MV-4-11 (cell line): ENCODE results near the gene TNFAIP8L1.

Experiments
- DNase-seq: peaks from one replicate; lab custom pipeline; 2025; lab: John Stamatoyannopoulos, UW

Gene TNFAIP8L1

GRCh38 chr19:4649392-4650047 lies 10.2 kb downstream of the TNFAIP8L1 start:
- no peak for DNase-seq

- DNase-seq = no peak
Measured at GRCh38 chr19:4650159-4650558, 10.8 kb downstream of the TNFAIP8L1 start.

- DNase-seq = no peak
Measured at GRCh38 chr19:4652075-4652474, 12.8 kb downstream of the TNFAIP8L1 start.

- no peak for DNase-seq
Measured at GRCh38 chr19:4653793-4654436, 14.6 kb downstream of the TNFAIP8L1 start.

DNA sequence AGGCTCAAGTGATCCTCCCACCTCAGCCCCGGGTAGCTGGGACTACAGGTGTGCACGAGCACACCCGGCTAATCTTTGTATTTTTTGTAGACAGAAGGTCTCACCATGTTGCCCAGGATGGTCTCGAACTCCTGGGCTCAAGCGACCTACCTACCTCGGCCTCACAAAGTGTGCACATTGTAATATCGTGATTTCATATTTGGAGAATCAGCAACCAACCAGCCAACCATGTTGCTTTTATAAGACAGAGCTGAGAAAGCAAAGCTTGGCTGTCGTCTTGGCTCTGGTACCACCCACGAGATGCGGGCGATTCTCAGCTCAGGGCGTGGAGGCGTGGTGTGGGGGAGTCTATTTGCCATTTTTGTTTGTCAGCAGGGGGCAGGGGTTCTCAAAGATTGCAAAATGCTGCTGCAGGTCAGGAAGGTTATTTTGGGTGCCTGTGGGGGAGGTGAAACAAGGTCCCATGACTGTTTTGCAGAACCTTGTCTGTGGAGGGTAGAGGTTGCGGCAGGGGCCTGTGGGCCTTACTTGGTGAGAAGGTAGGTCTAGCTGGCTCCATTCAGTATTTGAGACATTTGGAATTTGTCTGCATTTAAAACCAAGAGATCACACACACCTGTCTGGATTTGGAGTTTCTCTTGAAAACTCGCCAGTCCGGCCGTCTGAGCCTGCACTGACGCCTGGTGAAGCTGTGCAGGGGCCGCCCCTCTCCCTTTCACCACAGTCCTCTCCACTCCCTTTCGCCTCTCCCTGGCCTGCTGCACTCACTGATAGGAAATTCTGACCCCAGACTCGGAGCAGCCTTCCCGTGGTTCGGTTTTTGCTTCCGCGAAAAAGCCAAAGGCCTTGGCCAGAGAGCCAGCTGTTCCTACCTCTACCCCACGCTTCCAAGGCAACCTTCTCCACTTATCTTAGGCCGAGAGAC lies 15.4 kb downstream of the TNFAIP8L1 start:
- DNase-seq = peak; percentile 40

GRCh38 chr19:4656102-4656501 lies 16.8 kb downstream of the TNFAIP8L1 start:
- no peak for DNase-seq

GRCh38 chr19:4657262-4657661 lies 17.9 kb downstream of the TNFAIP8L1 start:
- DNase-seq = no peak

DNA sequence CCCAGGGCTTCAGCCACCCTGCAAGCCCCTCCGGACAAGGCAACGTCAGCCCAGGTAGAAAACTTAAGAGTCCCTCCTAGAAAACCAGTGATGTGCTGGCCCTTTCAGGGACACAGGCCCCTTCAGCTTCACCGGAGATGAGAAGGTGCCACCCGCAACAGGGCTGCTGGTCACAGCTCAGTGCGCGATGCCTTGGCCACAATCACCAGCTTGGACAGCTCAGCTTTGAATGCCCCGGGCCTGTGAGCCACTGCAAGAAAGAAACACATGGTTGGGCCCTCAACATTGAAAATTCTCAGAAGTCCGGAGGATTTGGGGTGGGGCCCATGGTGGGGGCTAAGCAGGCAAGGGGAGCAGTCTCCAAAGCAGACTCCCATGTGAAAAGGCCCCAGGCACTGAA lies 18.5 kb downstream of the TNFAIP8L1 start:
- no peak for DNase-seq

DNA sequence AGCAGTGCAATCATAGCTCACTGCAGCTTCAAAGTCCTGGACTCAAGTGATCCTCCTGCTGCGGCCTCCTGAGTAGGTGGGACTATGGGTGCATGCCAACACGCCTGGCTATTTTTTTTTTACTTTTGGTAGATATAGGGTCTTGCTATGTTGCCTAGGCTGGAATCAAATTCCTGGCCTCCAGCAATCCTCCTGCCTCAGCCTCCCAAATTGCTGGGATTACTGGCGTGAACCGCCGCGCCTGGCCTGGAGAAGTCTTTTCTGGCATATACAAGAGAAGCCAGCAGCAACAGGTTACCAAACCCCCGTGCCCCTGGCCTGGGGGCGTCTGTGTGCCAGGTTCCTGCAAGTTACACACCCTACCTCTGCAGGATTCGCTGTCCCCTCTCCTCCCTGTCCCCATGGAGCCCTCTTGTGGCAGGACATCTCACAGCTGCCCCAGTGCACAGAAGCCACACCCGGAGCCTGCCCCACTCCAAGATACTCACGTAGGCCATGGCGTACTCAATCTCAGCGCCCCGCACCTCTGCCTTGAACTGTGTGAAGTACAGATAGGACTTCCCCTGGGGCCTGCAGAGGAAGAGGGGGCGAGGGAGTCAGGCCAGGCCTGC lies 21.0 kb downstream of the TNFAIP8L1 start:
- DNase-seq = peak; percentile 49

DNA sequence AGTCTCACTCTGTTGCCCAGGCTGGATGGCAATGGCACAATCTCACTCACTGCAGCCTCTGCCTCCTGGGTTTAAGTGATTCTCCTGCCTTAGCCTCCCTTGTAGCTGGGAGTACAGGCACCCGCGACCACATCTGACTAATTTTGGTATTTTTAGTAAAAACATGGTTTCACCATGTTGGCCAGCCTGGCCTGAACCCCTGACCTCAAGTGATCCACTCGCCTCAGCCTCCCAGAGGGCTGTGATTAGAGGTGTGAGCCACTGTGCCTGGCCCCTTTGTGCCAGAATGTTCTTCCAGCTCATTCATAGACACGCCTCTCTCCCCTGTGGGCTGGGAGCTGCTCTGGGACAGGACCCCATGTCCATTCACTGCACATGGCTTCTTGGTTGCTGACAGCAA lies 21.7 kb downstream of the TNFAIP8L1 start:
- peak; percentile 60 for DNase-seq

DNA sequence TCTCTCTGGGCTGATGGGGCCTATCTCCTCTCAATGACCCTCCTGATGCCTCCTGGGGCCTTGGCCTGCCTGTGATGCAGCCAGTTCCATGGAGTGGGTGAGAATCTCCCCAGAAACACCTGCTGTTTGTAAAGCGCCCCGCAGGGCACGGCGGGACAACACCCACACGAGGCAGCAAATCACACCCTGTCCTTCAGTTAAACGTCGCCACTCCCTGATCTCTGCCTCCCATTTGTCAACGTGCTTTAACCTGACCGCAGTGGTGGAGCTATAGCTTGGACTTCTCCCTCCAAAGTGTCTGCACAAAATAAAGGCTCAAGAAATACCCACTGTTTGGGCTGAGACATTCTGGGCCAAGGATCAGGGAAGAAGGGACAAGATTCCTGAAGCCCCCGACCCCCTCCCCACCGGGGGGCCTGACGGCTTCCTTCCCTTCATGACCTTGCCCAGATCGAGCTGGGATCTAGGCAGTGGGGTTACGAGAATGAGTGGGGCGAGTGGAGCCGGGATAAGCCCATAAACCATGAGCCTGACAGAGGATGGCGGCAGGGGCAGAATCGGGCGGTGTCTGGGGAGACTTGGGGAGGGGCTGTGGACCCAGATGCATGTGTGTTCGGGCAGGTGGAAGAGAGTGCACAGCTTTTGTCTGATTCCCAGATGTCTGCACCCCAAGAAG lies 22.8 kb downstream of the TNFAIP8L1 start:
- DNase-seq = no peak

DNA sequence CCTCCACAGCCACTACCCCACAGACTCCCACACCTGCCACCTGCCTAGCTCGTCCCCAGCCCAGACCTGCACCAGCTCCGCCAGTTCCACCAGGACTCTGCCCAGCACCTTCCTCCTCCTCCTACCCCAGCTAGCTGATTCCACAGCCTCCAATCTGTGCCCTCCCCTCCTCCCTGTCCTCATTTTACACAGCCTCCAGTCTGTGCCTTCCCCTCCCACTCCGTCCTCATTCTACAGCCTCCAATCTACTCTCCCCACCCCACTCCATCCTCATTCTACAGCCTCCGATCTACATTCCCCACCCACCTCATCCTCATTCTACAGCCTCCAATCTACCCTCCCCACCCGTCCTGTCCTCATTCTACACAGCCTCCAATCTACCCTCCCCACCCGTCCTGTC lies 23.5 kb downstream of the TNFAIP8L1 start:
- no peak for DNase-seq

DNA sequence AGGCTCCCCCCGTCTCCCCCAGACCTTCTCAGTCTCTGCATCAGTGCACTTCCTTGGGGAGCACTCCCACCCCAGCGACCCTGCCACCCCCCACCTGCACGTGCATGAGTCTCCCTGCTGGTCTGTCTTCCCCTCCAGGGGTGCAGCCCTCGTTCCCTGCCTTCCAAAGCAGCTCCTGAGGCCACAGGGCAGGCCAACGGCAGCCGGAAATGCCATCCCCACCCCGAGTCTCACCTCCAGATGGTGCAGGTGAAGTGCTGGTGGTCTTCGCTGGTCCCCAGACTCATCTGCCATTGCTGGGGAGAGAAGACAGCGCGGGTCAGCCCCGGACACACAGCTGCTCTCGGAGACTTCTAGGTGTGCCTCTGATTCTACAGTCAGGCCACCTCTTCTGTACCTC lies 25.3 kb downstream of the TNFAIP8L1 start:
- DNase-seq = no peak

DNA sequence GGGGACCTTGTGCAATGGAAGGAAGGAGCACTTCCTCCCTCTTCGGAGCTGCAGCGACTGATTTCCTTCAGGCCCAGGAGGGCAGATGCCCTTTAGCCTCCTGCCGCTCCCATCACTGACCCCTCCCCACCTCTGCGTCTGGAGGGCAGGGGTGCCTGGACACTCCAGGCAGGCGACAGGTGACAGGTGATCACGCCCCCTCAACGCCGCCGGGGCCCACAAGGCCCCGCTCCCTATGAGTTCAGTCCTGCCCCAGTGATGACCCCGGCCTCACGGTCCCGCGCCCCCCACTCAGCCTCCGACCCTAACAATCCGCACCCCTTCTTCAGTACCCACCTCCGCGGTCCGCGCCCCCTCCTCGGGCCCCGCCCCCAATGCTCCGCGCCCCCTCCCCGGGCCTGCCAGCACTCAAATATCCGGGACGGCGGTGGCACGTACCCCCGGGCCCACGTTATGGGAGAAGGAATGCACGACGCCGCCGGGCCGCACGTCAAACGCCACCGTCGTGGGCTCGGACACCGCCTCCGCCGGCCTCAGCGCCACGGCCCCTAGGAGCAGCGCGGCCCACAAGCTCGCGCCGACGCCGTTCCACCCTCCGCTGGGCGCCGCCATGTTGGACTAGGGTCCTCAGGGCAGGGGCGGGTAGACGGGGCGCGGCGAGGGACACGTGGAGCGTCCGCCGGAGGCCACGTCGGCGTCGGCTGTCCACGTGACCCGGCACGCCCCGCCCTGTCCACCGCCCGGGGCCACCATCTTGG lies 30.6 kb downstream of the TNFAIP8L1 start, which contains the start of gene MYDGF:
MYDGF (minus strand) TSS at position 620 of the 758 bp plus-strand sequence; CDS start at position 612, 8 bp downstream.
- DNase-seq = peak; percentile 88

DNA sequence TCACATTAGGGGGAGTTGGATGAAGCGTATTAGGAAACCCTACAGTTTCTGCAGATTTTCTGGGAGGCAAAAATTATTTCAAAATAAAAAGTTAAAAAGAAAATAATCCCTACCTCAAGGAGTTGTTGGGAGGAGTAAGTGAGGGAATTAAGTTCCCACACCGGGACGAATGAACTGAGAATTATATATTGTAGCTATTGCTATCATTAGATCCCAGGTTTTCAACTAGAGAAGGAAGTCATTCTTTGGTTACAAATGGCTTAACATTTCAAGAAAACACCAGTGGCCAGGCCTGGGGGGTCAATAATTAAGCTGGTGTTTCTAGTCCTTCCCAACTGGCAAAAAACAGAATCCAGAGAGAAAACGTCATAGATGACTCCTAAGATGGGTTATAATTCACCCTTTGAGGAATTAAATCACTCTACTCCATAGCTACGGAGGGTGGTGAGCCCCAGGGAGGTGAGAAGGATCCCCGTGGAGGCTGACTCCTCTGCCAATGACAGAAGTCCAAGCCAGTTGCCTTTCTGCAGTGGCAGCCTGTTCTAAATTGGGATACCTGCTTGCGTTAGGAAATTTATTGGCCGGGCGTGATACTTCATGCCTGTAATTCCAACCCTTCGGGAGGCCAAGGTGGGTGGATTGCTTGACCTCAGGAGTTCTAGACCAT lies 32.0 kb downstream of the TNFAIP8L1 start:
- no peak for DNase-seq

DNA sequence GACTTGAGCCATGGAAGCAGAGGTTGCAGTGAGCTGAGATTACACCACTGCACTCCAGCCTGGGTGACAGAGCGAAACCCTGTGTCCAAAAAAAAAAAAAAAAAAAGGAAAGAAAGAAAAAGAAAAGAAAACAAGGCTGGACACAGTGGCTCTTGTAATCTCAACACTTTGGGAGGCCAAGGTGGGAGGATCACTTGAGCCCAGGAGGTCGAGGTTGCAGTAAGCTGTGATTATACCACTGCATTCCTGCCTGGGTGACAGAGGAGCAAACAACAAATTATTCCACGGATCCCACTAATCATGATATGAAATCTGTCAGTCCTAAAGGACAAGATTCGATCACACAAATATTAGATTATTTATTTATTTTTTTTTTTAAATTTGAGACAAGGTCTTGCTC lies 33.9 kb downstream of the TNFAIP8L1 start:
- DNase-seq = no peak

DNA sequence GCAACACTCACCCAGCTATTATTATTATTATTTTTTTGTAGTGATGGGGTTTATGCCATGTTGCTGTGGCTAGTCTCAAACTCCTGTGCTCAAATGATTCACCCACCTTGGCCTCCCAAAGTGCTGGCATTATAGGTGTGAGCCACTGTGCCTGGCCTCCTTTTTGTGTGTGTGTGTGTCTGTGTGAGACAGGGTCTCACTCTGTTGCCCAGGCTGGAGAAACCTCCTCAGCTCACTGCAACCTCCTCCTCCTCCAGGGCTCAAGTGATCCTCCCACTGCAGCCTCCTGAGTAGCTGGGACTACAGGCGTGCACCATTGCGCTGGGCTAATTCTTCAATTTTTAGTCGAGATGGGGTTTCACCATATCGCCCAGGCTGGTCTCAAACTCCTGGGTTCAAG lies 34.4 kb downstream of the TNFAIP8L1 start:
- DNase-seq = no peak

- DNase-seq = no peak
Measured at GRCh38 chr19:4675346-4675745, 36.0 kb downstream of the TNFAIP8L1 start.

DNA sequence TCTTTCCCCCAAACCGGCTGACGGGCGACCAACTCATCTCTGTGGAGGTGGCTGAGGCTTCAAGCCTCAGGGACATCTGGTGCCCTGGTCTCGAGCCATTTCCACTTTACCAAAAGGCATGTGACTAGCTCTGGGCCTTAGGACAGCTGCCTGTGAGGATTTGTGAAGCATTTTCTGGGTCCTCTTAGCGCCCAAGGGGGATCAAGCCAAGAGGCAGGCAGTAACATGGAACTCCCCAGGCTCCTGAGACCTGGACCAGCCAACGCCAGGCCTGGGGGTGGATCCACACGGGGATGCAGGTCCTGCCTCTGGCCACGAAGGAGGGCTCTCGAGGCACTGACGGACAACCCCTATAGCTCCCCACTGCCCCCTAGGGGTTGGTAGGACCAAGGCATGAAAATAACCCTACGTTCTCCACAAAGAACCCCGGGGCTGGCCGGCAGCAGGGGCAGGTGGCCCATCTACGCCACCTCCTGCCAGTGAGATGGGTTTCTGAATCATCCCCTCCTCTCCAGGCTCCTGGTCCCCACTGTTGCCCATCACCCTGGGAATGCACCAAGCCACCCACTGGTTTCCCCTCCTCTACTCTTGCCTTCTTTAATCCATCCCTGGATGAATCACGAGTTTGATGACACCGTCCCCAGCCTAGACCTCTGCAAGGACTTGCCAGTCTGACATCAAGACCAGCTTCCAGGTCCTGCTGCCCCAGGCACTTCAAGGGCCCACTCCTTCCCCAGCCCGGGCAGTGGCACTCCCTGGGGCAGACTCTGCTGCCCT lies 37.8 kb downstream of the TNFAIP8L1 start:
- peak; percentile 16 for DNase-seq
